ENCODE results near the gene MLXIP.

The MLXIP gene

DNA sequence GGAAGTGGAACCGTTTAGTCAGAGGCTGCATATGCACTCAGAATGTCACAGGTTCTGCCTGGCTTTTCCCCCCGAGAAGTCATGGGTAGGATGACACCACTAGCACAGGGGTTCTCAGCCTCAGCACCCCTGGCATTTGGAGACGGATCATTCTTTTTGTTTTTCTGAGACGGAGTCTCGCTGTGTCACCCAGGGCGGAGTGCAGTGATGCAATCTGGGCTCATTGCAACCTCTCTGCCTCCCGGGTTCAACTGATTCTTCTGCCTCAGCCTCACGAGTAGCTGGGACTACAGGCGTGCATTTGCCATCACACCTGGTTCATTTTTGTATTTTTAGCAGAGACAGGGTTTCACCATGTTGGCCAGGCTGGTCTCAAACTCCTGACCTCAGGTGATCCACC lies 28.7 kb upstream of the MLXIP start:
- TF ChIP-seq, protein P1, sequence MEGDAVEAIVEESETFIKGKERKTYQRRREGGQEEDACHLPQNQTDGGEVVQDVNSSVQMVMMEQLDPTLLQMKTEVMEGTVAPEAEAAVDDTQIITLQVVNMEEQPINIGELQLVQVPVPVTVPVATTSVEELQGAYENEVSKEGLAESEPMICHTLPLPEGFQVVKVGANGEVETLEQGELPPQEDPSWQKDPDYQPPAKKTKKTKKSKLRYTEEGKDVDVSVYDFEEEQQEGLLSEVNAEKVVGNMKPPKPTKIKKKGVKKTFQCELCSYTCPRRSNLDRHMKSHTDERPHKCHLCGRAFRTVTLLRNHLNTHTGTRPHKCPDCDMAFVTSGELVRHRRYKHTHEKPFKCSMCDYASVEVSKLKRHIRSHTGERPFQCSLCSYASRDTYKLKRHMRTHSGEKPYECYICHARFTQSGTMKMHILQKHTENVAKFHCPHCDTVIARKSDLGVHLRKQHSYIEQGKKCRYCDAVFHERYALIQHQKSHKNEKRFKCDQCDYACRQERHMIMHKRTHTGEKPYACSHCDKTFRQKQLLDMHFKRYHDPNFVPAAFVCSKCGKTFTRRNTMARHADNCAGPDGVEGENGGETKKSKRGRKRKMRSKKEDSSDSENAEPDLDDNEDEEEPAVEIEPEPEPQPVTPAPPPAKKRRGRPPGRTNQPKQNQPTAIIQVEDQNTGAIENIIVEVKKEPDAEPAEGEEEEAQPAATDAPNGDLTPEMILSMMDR (conservative IDR thresholded peaks at IDR 0.05; ENCODE audit: low read length): no peak
- TF ChIP-seq EZH2phosphoT487 (IDR thresholded peaks at IDR 0.05; ENCODE audit: borderline replicate concordance): no peak
- Histone ChIP-seq H3F3A (ENCODE audit: low read depth) (no peaks in the 10 kb centered on the region), H3K4me1 (ENCODE audit: insufficient read depth, low read length, poor library complexity, severe bottlenecking) (no peaks in the 10 kb centered on the region), H3K36me3 (ENCODE audit: insufficient read depth, low read length) (peaks cover 34% of the 10 kb centered on the region; the same call in 1 of the 2 replicates), H3K27me3 (ENCODE audit: insufficient read depth, low read length, poor library complexity, severe bottlenecking) (no peaks in the 10 kb centered on the region), H3K9me3 (ENCODE audit: insufficient read depth, low read depth, low read length) (no peaks in the 10 kb centered on the region), H3K4me3 (ENCODE audit: low read length, poor library complexity, severe bottlenecking) (no peak overlapping the region), H3K9me2 (replicated peaks; ENCODE audit: low read depth, low read length) (no peaks in the 10 kb centered on the region), H3K4me2 (ENCODE audit: low read depth, low read length, poor library complexity, severe bottlenecking) (no peak overlapping the region), H3K79me2 (ENCODE audit: insufficient read depth, low read length) (no peaks in the 10 kb centered on the region), H3K9ac (ENCODE audit: low read depth, low read length, poor library complexity, severe bottlenecking) (no peak overlapping the region), H4K20me1 (ENCODE audit: insufficient read depth, low read length, poor library complexity, severe bottlenecking) (no peaks in the 10 kb centered on the region), H2AFZ (ENCODE audit: low read length) (no peak overlapping the region)

DNA sequence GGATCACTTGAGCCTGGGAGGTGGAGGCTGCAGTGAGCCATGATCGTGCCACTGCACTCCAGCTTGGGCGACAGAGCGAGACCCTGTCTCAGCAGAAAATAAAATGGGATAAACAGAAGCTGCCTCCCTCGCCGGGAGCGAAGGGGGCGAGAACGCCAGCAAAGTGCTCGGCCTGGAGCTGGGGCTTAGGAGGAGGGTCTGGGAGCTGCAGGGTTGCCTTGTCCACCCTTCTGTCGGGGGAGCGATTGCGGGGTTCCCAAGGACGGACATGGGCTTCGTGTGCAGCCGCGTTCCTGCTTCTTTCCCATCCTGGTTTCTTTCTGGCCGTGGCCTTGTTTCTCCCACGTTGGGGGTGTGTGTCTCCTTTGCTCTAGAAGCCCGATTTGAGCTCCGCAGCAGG lies 27.9 kb upstream of the MLXIP start:
- TF ChIP-seq EZH2phosphoT487 (IDR thresholded peaks at IDR 0.05; ENCODE audit: borderline replicate concordance): no peak
- TF ChIP-seq, protein P1 (conservative IDR thresholded peaks at IDR 0.05; ENCODE audit: low read length): no peak
- Histone ChIP-seq H3K4me3 (ENCODE audit: low read length, poor library complexity, severe bottlenecking) (no peak overlapping the region), H3K9me2 (replicated peaks; ENCODE audit: low read depth, low read length) (no peaks in the 10 kb centered on the region), H3K27me3 (ENCODE audit: insufficient read depth, low read length, poor library complexity, severe bottlenecking) (no peaks in the 10 kb centered on the region), H3K9me3 (ENCODE audit: insufficient read depth, low read depth, low read length) (no peaks in the 10 kb centered on the region), H3K79me2 (ENCODE audit: insufficient read depth, low read length) (no peaks in the 10 kb centered on the region), H3K4me1 (ENCODE audit: insufficient read depth, low read length, poor library complexity, severe bottlenecking) (no peaks in the 10 kb centered on the region), H4K20me1 (ENCODE audit: insufficient read depth, low read length, poor library complexity, severe bottlenecking) (no peaks in the 10 kb centered on the region), H3K9ac (ENCODE audit: low read depth, low read length, poor library complexity, severe bottlenecking) (no peak overlapping the region), H3F3A (ENCODE audit: low read depth) (no peaks in the 10 kb centered on the region), H2AFZ (ENCODE audit: low read length) (no peak overlapping the region), H3K36me3 (ENCODE audit: insufficient read depth, low read length) (peaks cover 37% of the 10 kb centered on the region; the same call in 1 of the 2 replicates), H3K4me2 (ENCODE audit: low read depth, low read length, poor library complexity, severe bottlenecking) (no peak overlapping the region)

DNA sequence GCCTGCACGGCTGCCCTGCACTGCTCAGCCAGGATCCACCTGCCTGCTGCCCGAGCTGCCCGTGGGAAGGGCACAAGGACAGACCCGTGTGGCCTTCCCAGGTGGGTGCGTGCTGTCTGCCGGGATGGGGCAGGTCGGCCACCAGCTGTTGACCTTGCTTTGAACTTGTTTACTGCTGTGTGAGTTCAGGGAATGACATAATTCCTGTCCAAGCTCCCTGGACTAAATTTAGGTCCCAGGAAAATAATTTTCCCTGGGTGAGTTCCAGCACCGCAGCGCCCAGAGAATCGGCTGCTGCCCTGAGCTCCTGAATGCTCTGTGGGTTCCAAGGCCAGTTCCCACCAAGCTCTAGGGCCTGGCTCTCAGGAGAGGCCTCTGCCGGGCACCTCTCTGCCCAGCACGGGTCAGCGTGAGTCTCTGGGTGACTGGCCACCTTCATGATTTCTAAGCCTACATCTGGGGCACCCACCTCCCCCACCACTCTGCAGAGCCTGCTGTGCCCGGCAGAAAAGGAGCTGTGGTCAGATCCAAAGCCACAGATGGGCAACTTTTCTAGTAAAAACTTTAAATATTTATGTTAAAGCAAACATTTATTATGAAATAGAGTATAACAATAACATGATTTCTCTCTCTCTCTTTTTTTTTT lies 27.2 kb upstream of the MLXIP start:
- no peaks in the 10 kb centered on the region for H3K9me2 ChIP-seq (replicated peaks; ENCODE audit: low read depth, low read length)
- no peaks in the 10 kb centered on the region for H3K9me3 ChIP-seq (ENCODE audit: insufficient read depth, low read depth, low read length)
- H3K4me1 ChIP-seq (ENCODE audit: insufficient read depth, low read length, poor library complexity, severe bottlenecking): no peaks in the 10 kb centered on the region
- H3F3A ChIP-seq (ENCODE audit: low read depth): no peaks in the 10 kb centered on the region
- H2AFZ ChIP-seq (ENCODE audit: low read length): no peak overlapping the region
- peaks cover 37% of the 10 kb centered on the region; the same call in 1 of the 2 replicates for H3K36me3 ChIP-seq (ENCODE audit: insufficient read depth, low read length)
- H3K4me2 ChIP-seq (ENCODE audit: low read depth, low read length, poor library complexity, severe bottlenecking): no peak overlapping the region
- H3K4me3 ChIP-seq (ENCODE audit: low read length, poor library complexity, severe bottlenecking): no peak overlapping the region
- TF ChIP-seq, protein P1 (conservative IDR thresholded peaks at IDR 0.05; ENCODE audit: low read length): no peak
- no peak for TF ChIP-seq EZH2phosphoT487 (IDR thresholded peaks at IDR 0.05; ENCODE audit: borderline replicate concordance)
- no peaks in the 10 kb centered on the region for H4K20me1 ChIP-seq (ENCODE audit: insufficient read depth, low read length, poor library complexity, severe bottlenecking)
- no peaks in the 10 kb centered on the region for H3K27me3 ChIP-seq (ENCODE audit: insufficient read depth, low read length, poor library complexity, severe bottlenecking)
- no peak overlapping the region for H3K9ac ChIP-seq (ENCODE audit: low read depth, low read length, poor library complexity, severe bottlenecking)
- H3K79me2 ChIP-seq (ENCODE audit: insufficient read depth, low read length): no peaks in the 10 kb centered on the region

Measured in Loucy (cell line).